NCI-H69 (cell line): ENCODE data around the gene PCBP2.
"Not testable (repeated sequence)": the region's sequence is repeated elsewhere in the genome, so short reads cannot be mapped to it uniquely, and the experiment has no call there.

Experiments
- DNase-seq: peaks from one replicate; lab custom pipeline; 2025; lab: John Stamatoyannopoulos, UW

PCBP2 gene

DNA sequence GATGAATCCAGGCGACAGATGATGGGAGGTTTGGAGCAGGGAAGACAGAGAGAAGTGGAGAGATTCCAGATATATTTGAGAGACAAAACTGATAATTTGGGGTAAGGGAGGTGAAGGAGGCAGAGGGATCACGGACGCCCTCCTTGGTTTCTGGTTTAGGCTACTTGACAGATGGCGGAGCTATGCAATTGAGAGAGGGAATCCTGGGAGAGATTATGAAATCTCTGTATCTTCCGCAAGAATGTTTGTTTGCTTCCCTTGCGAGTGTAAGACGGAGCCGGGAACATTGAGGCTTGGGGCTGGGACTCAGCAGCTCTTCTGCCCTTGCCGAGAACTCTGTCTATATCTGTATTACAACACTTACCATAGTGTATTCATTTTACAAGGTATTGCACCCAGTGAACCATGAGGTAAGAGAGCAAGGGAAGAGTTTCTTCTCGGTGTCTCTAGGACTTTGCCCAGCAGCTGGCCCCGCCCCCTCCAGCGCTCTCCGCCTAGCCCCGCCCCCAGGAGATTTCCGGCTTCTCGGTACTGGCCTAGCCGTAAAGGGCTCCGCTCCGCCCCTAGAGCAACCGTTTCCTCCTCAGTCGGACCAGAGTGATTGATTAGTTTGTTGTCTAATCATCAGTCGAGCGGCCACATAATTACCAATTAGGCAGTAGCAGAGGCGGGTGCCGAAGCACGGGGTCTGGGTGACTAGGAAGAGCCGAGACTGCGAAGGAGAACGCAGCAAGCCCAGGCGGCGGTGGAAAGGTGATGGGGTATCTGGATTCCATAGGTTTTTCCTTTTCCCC is 10.7 kb upstream of the PCBP2 start, which contains the start of gene PRR13:
Gene PRR13 (plus strand): TSS at position 695 of the 794 bp plus-strand sequence. CDS start 981 bp downstream, outside the sequence.
- DNase-seq: peak; percentile 100

DNA sequence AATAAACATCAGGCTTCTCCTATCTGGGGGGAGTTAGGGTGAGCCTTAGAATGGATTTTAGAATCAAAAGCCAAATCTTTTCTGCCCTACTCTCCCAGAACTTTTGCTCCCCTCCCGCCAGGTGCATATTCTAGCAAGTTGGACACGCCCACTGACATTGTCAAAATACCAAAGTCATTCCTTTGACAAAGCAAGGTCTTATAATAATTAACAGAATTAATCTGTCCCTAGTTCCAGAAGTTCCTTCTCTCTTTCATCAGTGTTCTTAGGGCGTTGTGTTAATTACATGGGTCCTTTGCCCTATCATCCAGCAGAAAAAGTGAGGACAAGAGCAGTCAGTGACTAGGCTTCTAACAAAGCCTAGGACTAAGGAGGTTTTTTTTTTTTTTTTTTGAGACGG is 7.9 kb upstream of the PCBP2 start:
- DNase-seq: no peak

DNA sequence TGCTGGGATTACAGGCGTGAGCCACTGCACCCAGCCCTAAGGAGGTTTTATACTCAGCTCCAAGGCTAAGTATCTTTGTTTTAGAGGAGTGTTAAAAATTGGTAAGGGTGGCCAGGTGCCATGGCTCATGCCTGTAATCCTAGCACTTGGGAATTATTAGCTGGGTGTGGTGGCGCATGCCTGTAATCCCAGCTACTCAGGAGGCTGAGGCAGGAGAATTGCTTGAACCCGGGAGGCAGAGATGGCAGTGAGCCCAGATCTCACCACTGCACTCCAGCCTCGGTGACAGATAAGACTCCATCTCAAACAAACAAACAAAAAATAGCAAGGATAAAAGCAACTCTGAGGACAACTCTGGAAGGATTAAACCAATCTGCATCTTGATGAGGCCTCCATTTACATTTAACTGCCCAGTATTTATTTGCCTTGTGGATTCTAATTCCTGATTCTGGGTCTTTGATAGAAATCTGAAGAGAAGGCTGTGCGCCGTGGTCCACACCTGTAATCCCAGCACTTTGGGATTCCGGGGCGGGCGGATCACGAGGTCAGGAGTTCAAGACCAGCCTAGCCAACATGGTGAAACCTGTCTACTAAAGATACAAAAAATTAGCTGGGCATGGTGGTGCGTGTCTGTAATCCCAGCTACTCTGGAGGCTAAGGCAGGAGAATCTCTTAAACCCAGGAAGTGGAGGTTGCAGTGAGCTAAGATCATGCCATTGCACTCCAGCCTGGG is 7.1 kb upstream of the PCBP2 start:
- DNase-seq: not testable (repeated sequence)

DNA sequence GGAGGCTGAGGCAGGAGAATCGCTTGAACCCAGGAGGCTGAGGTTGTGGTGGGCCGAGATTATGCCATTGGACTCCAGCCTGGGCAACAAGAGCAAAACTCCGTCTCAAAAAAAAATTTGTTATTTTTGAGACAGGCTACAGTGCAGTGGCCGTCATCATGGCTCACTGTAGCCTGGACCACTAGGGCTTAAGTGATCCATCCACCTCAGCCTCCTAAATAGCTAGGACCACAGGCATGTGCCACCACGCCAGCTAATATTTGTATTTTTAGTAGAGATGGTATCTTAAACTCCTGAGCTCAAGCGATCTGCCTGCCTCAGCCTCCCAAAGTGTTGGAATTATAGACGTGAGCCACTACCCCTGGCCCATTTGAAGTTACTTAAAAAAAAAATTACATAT is 966 bp upstream of the PCBP2 start:
- DNase-seq: no peak

DNA sequence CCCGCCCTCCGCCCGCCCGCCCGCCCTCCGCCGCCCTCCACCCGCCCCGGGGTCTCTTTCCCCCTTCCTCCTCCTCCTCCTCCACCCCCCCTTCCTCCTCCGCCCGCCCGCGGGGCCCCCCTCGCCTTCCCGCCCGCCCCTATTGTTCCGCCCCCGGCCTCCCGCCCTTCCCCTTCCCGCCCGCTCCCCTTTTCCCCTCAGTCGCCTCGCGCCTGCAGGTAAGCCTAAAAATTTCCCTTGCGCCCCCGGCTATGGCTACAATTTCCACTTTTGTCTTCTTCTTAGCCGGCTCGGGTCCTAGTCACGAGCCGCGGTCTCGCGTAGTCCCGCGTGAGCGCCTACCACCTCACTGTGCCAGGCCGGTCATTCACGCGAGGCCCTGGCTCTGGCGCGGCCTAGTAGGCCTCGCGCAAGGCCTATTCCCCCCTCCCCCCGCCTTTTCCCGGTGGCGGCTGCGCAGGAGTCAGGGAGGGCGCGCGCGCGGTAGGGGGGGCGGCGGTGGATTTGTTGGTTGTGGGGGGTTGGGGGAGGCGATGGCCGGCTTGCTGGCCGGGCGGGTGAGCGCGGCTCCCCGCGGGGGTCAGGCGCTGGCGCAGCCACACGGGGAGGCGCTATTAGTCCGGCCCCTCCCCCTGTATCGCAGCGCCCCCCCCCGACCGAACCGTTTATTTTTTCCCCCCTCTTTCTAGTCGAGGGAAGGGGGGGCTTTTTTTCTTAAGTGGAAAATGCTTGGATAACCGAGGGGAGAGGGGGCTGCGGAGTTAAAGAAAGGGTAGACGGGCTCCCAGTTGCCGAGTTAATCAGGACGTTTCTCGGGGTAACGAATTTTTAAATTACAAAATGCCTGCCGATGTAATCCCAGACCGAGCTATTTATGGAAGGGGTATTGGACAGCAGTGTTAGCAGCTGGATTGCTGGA is 516 bp downstream of the PCBP2 start:
- peak; percentile 98 for DNase-seq

DNA sequence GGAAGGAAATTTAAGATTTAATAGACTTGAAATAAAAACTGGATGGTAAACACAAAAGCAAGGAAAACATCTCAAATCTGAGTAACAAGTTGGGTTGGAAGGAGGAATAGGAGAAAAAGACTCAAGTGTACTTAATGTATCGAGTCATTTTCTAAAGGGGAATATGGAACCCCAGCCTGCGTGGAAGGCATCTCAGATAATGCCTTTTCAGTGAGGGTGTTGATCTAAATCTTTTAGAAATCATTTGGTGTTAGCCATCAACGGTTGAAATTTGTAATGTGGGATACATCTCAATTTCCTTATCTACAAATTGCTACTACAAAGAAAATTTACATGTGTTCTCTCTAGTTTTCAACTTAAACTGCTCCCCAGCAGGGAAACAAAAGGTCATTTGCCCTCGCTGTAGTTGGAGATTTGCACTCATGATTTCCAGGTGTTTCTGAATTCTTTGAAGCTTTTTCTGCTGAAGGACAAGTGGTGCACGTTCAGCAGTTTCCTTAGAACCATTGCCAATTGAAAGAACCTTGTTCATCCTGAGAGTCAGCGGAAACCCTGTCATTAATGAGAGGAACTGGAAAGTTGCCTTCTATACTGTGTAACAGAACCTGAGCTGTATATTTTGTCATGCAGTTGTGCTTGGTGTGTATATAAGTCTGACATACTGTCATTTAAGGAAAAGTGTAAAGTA is 2.2 kb downstream of the PCBP2 start:
- no peak for DNase-seq

DNA sequence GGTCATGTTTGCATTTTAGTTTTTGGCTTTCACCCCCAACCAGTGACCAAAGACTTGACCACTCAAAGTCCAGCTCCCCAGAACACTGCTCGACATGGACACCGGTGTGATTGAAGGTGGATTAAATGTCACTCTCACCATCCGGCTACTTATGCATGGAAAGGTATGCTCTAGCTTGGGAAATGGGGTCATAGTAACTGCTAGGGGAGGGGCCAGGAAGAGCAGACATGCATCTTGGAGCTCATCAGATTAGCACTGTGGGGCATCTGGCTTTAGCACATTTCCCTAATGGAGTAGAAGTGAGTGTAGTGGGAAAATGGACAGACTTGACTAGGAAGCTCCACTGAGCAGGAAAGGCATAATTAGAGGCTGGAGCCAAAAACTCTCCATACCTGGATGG is 2.8 kb downstream of the PCBP2 start:
- DNase-seq: peak; percentile 20

DNA sequence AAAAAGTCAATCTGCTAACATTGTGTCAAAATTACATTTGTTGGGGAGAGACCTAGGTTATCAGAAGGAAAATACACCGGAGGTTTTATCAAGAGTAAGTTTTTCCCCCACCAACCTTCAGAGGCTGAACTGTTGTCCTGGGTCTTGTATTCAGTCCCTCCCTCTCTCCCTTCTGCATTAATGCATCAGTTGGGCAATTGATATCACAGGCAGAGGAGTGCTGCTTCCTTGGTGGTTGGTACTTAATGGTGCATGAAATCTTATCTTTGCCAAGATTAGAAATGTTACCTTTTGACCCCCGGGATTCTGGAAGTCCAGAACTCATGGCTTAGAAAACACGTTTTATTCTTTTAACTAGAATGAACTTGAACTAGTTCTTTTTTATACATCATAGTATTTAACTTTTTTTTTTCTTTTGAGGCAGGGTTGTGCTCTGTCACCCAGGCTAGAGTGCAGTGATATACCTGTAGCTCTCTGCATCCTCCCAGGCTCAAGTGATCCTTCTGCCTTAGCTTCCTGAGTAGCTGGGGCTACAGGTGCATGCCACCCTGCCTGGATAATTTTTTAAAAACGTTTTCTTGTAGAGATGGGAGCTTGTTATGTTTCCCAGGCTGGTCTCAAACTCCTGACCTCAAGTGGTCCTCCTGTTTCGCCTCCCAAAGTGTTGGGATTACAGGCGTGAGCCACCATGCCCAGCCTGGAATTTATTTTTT is 4.9 kb downstream of the PCBP2 start:
- no peak for DNase-seq

DNA sequence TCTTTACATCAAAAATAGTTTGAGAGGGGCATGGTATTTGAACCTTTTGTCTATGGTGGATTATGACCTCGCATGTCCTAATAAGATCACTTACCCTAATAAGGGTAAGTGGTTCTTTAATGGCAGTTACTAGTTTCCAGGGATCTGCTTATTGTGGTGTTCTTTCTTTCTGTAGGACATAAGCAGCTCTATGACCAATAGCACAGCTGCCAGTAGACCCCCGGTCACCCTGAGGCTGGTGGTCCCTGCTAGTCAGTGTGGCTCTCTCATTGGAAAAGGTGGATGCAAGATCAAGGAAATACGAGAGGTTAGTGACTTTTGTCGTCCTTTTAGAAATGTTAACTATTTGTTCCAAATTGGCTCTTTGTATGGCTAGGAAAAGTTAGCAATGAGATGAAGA is 7.2 kb downstream of the PCBP2 start:
- no peak for DNase-seq

DNA sequence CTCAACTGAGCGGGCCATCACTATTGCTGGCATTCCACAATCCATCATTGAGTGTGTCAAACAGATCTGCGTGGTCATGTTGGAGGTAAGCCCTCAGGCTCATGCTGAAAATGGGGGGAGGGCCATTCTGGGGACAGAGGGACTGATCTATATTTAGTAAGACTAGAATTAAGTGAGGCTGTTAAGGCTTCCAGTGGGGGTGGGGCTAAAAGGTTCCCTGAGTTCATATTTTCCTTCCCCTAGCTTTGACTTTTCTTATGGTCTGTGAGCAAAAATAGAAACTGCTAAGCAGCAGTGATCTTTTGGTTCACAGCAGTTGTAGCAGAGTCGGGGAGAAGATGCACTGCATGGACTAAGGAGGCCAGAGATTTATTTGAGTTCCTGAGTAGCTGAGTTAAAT is 9.2 kb downstream of the PCBP2 start:
- DNase-seq: no peak

DNA sequence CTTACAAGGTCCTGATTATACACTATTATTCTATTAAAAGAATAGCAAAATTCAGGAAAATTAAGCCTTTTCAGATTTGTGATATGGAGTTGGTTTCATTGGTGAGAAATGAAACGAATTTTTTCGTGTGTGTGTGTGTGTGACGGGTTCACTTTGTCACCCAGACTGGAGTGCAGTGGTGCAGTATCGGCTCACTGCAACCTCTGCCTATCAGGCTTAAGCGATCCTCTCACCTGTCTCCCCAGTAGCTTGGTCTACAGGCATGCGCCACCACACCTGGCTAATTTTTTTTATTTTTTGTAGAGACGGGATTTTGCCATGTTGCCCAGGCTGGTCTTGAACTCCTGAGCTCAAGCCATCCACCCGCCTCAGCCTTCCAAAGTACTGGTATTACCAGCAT is 9.7 kb downstream of the PCBP2 start:
- no peak for DNase-seq

DNA sequence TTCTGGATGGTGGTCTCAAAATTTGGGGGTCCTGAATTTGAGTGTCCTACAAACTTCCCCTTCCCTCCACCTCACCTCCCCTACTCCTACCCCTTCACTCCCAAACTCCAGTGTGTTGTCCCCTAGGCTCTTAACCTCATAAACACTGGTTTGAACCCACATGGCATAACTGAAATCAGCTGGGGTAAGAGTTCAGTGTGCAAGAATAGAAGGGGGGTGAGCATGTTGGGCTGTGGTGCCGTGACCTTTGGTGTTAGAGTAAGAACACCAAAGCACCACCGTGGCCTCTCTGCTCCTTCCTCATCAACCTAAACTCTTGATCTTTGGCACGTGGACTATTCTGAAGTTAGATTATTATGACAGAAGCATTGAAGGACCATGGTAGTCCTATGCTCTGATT is 11.0 kb downstream of the PCBP2 start:
- DNase-seq: no peak

DNA sequence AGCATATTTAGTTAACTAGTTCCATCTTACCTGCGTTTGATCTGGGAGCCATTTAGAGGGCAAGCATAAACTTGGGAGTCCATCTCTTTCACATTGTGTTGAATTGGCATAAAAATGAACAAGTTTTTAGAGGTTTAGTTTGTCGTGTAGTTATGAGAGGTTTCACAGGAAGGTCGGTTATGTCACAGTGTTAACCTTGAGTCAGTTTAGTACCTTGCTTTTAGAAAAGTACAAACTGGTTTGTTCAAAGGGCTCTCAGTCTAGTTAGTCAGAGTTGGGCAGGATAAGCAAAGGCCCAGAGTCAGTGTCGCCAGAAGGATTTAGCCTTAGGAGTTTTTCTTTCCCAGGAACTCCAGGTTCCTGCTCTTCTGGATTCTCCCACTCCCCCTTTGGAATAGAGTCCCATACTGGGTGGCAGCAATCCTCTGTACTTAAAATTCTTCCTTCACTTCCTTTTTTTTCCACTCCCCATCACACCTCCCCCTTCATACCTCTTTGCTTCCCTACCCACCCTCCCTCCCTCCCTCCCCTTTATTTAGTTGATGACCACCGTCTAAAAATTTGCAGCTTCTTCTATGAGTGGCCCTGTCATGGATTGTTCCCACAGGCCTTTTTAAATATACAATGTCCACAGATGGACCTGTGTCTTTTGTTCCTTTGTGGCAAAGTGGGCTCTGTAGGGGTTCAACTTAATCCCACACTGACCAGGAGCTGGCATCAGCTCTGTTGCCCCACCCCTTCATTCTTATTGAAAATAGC is 12.1 kb downstream of the PCBP2 start:
- DNase-seq: no peak

DNA sequence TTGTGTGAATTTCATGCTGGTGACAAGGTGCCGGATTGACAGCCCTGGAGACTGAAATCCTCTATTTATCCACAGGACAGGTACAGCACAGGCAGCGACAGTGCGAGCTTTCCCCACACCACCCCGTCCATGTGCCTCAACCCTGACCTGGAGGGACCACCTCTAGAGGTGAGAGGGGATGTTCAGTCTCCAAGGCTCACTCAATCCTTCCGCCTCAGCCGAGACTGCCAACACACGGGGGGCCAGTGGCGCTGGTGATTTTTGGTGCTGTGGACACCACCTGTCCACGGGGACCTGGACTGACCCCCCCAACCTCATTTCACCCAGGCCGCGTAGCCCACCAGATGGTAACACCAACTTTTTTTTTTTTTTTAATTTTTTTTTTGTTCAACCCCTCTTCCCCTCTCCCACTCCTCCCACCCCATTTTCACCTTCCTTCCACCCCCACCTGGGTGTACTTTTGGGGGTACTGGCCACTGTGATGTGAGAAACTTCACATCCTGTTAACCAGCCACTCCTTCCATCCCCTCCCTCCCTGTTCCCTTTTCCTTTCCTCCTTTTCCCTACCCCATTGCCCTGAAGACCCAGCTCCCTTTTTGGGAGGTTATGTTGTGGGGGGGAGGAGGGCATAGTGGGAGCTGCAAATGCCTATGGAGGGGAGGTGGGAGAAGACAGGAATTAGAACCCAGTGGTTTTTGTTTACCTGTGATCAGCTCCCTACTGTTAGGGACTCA is 12.9 kb downstream of the PCBP2 start:
- no peak for DNase-seq

DNA sequence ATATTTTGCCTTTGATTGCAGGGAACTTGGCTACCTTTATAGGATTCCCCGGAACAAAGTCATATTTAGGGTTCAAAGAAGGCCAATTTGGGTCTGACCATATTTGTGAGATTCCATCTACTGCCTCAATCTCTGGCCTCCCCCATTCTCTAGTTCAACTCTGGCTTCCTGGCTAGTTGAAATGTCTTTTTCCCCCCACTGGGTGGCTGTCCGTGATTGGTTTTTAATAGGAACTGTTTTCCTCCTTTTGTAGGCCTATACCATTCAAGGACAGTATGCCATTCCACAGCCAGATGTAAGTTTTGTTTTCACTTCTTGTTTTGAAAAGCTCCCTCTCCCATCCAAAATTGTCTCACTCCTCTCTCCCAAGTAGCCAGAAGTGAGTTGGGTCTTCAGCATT is 13.8 kb downstream of the PCBP2 start:
- no peak for DNase-seq

DNA sequence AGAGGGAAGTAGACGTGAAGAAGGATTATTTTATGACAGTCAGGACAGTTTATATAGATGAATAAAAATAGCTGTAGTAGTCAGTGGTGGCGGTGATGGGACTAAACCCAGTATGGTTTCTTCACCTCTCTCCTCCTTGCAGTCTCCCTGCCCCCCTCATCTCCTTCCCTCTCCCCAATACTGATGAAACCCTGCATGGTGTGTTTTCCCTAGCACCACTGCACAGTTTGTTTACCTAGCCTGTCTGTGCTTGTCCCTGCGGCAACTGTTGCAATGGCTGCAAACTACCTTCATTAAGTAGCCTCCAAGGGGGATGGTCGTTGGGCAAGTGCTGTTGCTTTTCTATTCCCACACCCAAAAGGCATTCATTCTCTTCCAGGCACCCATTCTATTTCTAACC is 14.7 kb downstream of the PCBP2 start:
- peak; percentile 46 for DNase-seq

DNA sequence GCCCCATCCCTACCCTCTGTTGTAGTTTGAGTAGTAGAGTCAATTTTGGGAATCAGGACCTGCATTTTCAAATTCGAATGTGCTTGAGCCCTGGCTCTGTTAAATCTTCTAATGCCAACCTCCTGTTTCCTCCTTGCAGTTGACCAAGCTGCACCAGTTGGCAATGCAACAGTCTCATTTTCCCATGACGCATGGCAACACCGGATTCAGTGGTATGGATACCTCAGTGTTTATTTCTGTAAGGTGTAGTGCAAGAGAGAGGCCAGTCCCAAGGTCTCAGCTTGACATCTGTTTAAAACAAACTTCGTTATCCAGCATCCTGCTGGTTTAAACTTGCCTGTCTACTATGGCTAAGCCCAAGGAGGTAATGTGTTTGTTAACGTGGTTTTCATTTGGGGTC is 15.2 kb downstream of the PCBP2 start:
- no peak for DNase-seq

DNA sequence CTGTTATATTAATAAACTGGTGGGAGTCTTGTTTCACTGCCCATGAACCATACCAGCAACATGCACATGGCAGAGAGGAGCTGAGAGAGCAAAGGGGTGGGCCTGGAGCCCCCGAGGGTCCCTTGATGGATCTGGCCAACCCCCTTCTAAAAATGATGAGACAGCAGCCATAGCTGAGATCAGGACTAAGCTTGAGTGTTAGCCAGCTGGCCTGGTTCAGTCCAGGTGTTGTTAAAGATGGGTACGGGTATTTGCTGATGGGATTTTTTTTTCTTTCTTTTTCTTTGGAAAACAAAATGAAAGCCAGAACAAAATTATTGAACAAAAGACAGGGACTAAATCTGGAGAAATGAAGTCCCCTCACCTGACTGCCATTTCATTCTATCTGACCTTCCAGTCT is 16.0 kb downstream of the PCBP2 start:
- no peak for DNase-seq

DNA sequence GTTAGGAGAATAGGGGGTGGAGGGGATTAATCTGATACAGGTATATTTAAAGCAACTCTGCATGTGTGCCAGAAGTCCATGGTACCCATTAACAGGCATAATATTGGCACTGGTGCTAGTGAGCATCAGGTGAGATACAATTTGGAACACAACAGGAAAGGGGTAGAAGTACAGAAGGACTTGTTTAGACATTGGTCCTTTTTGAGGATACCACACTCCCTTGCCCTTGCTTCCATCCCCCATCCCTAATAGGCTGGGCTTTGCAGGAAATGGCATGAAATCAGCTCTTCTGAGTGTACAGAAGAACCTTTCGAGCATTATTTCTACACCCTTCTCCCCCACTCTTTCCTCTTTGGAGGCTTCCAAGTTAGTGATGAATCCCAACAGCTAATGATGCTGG is 16.4 kb downstream of the PCBP2 start:
- no peak for DNase-seq
